Stimulated activated CD8-positive, alpha-beta memory T cell treated with anti-CD3 and anti-CD28 coated beads, Interleukin-4, amount 100 ng/mL, for 4 hours (primary cell): Measurements from ENCODE around the gene NBPF19.
A peak's percentile ranks its signal among the peaks of the same experiment; 100 is the strongest.
"Not testable (repeated sequence)": the region's sequence is repeated elsewhere in the genome, so short reads cannot be mapped to it uniquely, and the experiment has no call there.

Source experiments
- DNase-seq, 2 donors: peaks; one replicate each; pipeline ENCODE4 v3.0.0-alpha.2; 2020; ENCODE audit warnings: low read depth in 2 of 2, low spot score in 1 of 2

NBPF19 gene

DNA sequence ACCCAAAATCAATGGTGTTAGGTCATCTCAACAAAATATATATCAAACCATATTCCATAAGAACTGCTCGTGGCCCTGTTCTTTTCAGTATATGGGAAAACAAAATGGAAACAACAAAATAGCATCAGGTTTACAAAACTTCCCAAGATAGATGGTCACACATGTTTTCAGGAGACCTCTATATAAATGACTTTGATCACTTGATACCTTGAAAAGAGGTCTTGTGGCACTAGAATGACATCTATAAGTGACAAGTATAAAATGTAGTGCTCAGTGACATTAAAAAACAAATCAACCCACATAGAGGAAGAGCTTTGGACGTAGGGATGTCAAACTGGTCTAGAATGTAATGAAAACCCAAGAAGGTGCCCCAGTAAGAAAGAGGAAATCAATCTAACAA is at the start of gene NBPF19:
TSS of gene NBPF19 (plus strand) at position 301 of the 400 bp plus-strand sequence. CDS start 888 bp downstream, outside the sequence.
- not testable (repeated sequence) for DNase-seq

DNA sequence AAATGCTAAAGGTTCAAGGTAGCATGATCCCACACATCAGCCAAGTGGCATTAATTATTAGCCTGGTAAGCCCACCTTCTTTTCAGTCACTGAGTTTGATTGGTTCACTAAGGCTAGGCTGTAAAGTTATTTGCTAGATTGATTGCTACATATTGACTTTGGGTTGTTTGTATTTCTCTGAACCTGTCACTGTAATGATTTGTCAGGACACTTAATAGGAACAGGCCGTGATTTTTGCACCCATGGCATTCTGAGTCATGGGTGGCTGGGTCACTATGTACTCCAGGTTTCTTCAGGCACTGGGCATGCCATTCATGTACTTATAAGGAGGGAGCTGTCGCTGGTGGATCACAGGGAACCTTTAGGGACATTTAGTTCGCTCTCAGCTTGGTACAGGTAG is 46.5 kb upstream of the NBPF19 start:
- DNase-seq = not testable (repeated sequence)

DNA sequence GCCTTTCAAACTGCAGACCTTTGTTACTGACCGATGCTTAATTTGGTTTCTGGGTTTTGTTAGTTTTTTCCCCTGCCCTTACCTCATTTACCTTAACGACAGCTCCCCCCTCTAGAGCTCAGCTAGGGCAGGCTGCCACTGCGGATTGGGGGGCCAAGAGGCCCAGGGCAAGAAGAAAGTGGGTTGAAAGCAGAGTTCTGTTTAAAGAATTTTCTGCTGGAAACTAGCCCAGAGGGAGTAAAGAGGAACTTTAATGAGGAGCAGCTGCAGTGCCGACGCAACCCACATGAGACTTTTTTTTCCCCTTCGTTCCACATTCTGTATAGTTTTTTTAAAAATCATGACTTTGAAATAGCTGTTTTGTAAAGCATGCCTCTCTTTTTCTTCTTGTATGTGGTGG is 29.4 kb upstream of the NBPF19 start:
- not testable (repeated sequence) for DNase-seq

GRCh38 chr1:149452196-149452595 is 22.6 kb upstream of the NBPF19 start:
- DNase-seq = not testable (repeated sequence)

- not testable (repeated sequence) for DNase-seq
These were observed 22.2 kb upstream of the NBPF19 start for GRCh38 chr1:149452652-149453051.

DNA sequence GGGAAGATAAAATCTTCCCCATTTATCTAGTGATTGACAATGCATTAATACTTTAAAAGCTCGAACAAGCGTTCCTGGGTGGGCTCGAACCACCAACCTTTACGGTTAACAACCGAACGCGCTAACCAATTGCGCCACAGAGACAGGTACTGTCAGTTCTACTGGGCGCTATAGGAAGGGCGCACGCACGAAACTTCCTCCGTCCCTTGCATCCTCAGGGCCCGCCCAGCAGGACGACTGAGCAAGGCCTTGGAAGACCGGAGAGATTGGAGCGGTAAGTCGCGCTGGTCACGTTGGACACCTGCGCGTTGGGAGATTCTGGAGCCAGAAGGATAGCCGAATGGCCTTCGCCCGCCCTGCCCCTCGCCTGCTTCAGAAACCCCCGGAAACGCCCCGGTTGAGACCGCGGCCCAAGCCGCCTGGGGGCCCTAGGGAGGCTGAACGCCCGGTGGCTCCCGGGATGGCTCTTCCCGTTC is 83.5 kb downstream of the NBPF19 start:
- peak in 1 of 2 donors; percentile 15 for DNase-seq

DNA sequence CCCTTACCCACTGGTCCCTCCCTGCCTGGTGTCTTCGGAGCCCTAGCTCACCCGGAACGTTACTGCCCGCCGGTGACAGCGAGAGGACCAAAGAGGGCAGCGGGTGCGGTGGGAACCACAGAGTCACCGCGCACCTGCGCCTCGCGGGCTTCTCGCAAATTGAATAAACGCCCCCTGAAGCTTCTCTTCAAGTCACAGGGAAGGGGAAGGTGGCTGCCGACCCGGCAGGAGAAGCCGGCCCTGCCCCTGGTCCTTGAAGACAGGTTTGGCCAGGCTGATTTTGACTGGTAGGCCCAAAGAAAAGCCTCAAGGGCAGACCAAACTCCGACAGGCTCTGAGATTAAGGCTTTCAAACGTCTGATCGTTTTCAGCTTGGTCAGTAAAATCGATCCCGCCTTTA is 87.0 kb downstream of the NBPF19 start:
- DNase-seq = not testable (repeated sequence)

DNA sequence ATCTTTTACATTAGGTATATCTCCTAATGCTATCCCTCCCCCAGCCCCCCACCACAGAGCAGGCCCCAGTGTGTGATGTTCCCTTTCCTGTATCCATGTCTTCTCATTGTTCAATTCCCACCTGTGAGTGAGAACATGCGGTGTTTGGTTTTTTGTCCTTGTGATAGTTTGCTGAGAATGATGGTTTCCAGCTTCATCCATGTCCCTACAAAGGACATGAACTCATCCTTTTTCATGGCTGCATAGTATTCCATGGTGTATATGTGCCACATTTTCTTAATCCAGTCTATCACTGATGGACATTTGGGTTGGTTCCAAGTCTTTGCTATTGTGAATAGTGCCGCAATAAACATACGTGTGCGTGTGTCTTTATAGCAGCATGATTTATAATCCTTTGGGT is 90.6 kb downstream of the NBPF19 start:
- not testable (repeated sequence) for DNase-seq

GRCh38 chr1:149572763-149573162 is 97.9 kb downstream of the NBPF19 start:
- not testable (repeated sequence) for DNase-seq

GRCh38 chr1:149585592-149585991 is 110.7 kb downstream of the NBPF19 start:
- DNase-seq = peak in 1 of 2 donors; percentile 32
